ELF-1 (cell line): ENCODE results near the gene PLEKHM1.
"Not testable (repeated sequence)": the region's sequence is repeated elsewhere in the genome, so short reads cannot be mapped to it uniquely, and the experiment has no call there.

Source experiments
- DNase-seq: peaks from one replicate; pipeline ENCODE4 v3.0.0-alpha.2; 2016; ENCODE audit warnings: low read depth, low spot score

Gene PLEKHM1

GRCh38 chr17:45490615-45491433, at the start of gene PLEKHM1:
Gene PLEKHM1 (minus strand): TSS chr17:45490721. CDS start chr17:45482484, 8,237 bp downstream.
- peak; percentile 81 for DNase-seq

- DNase-seq, result not testable (repeated sequence)
These were observed 47.6 kb upstream of the PLEKHM1 start for GRCh38 chr17:45538168-45538567.

DNA sequence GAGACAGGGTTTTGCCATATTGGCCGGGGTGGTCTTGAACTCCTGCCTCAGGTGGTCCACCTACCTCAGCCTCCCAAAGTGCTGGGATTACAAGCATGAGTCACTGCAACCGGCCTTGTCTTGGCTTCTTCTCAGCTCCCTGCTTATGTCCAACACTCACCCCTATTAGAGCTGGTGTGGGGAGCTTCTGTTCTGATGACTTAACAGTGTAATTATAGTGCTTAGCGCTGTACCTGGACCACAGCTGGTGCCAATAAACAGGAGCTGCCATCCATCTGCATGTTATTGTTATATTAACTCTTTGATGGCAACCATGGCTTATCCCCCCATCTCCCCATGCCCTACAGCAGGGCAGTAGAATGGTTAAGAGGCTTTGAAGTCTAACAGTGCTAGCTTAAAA, 15.6 kb upstream of the PLEKHM1 start:
- not testable (repeated sequence) for DNase-seq

DNA sequence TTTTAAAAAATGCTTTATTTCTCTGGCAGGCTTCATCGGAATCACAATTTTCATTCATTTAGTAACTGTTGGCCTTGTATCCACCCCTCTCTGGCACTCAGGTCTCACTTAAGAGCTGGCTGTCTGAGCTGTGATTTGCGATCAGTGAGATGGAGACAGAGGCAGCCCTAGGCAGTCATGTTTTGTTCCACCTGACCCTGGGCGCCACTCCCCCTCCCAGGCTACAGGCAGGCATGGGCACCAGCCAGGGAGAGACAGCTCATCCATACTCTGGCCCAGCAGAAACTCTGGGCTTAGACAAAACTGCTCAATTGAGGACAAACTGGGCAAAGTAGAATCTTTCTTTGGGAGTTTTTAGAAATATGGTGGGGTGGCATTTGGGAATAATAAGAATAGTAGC, 14.7 kb upstream of the PLEKHM1 start:
- DNase-seq, result not testable (repeated sequence)

- not testable (repeated sequence) for DNase-seq
These were observed 10.7 kb upstream of the PLEKHM1 start for GRCh38 chr17:45501092-45501707.

DNA sequence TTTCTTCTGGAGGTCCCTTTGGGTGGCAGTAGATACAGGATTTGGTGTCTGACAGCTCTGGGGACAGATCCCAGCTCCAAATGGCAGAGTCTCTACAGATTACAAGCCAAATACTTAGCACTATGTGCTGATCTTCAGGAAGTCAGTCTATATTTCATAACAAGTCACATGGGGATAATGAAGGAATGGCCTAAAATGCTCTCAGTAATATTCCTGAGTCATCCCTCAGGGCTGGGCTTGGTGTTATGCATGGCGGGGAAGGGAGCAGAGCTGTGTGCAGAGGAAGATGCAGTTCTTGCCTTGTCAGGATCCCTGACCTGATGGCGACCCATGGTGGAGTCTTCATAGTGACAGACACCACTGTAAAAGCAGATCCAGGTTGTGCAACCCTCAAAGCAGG, 10.0 kb upstream of the PLEKHM1 start:
- DNase-seq, result not testable (repeated sequence)

GRCh38 chr17:45499208-45499607, 8.7 kb upstream of the PLEKHM1 start:
- not testable (repeated sequence) for DNase-seq

DNA sequence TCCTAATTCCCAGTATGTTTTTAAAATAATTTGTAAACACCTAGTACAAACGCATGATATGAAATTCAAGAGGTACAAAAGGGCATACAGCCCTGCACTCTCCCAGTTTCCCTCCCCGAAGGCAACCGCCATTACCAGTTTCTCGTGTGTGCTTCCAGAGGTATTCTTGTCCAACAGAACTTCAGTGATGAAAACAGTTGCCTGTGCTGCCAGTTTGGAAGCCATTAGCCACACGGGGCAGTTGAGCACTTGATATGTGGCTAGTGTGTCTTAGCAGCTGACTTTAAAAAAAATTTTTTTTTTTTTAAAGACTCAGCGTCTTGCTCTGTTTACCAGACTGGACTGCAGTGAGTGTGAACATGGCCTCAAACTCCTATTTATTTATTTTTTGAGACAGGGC, 7.9 kb upstream of the PLEKHM1 start:
- DNase-seq, result not testable (repeated sequence)

DNA sequence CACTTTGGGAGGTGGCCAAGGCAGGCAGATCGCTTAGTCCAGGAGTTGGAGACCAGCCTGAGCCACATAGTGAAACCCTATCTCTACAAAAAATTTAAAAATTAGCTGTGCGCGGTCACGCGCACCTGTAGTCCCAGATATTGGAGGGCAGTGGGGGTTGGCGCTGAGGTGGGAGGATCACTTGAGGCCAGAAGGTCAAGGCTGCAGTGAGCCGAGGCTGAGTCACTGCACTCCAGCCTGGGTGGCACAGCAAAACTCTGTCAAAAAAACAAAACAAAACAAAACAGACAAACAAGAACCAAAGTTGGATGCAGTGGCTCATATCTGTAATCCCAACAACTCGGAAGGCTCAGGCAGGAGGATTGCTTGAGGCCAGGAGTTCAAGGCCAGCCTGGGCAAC, 6.9 kb upstream of the PLEKHM1 start:
- DNase-seq, result not testable (repeated sequence)

GRCh38 chr17:45496507-45496906, 6.0 kb upstream of the PLEKHM1 start:
- DNase-seq, result not testable (repeated sequence)

DNA sequence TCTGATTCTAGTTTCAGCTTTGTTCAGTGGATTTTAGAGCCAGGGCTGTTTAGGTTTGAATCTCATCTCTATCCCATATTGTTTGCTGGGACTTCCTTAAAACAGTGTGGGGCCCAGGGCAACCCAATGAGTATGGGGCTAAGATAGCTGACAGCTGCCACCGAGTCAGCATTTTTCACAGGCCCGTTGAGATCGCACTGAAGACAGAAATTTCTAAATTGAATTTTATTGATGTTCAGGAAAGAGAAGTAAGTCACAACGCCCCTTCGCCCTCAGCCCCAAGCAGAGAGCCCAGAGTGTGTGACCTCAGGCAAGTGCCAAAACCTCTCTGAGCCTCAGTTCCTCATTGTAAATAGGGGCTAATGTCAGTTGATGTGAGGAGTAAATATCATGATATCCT, 4.0 kb upstream of the PLEKHM1 start:
- DNase-seq, result not testable (repeated sequence)

DNA sequence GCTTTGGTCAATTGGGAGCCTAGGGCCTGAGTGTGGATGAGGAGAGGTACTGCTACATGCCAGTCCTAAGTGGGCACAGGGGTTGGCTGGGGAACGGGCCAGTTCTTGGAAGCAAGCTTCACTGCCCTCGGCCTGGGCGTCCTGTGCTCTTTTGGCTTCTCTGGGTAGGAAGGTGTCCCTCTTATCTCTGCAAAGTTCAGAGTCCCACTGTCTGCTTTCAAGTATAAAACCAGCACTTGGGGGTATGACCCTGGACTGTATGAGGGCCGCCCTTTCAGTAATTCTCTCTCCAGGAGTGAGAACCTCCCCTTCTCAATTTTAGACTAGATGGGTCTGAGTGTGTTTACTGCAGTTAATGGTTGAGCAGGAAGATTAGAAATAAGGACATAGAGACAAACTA, 1.6 kb upstream of the PLEKHM1 start:
- DNase-seq, result not testable (repeated sequence)

DNA sequence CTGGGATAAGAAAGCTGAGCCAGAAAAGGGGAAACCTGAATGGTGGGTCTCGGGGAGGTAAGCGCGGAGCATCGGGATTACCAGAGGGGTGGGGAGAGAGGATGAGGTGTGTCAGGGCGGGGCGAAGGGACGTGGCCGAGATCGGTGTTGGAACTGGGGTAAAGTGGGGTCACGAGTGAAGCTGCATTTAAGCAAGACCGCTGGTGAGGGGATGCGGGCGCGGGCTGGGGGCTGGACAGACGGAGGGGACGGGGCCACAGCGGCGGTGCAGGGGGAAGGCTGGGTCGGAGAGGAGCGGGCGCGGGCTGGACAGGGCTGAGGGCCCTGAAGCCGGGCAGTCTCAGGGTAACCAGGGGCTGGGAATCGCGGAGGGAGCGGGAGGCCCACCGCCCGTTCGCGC, 323 bp downstream of the PLEKHM1 start:
- DNase-seq, result not testable (repeated sequence)

- not testable (repeated sequence) for DNase-seq
These were observed 2.8 kb downstream of the PLEKHM1 start for GRCh38 chr17:45487704-45488103.

DNA sequence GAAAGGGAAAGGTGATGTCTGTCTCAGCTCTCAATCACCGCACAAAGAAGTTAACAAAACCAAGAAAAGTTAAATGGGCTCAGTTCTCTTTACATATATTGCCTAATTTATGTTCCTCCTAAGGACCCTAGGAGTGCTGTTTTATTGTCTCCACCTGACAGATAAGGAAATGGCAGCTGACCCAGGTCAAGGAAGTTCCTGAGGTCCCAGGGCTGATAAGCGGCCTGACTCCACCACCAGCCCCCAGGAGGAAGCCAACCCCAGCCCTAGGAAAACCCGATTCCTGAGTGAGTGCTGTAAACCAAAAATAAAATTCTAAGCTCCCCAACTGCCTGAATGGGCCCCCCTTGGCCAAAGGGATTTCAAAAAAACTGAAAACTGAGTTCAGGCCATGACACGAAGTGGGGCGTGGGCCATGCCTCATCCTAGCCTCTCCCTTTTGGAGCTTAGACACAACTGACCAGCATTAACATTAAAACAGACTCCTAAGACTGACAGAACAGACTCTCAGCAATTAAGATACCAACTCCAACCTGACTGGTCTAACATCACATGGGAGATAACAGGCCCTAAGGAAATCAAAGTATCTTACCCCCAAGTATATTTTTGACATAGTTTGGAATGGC, 6.8 kb downstream of the PLEKHM1 start:
- not testable (repeated sequence) for DNase-seq

GRCh38 chr17:45483177-45483576, 7.3 kb downstream of the PLEKHM1 start:
- DNase-seq, result not testable (repeated sequence)

GRCh38 chr17:45482317-45482716, 8.2 kb downstream of the PLEKHM1 start:
- peak; percentile 10 for DNase-seq

GRCh38 chr17:45475436-45475835, 15.1 kb downstream of the PLEKHM1 start:
- not testable (repeated sequence) for DNase-seq

DNA sequence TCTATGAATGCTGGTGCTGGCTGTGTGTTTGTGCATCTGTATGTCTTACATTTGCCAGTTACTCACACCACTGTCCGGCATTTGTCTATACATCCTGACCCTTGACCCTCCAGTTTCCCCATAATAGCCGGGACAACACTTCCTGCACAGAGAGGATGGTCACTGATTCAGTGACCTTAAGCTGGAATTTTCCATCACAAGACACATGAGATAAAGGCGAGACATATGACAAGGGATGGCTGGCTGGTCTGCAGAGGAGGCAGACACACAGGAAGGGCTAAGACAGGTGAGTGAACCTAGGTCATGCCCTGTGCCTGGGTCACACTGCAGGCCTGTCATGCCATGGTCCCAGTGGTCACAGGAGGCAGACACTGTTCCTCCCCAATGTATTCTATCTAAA, 18.3 kb downstream of the PLEKHM1 start:
- DNase-seq, result not testable (repeated sequence)

GRCh38 chr17:45469204-45469563, 21.3 kb downstream of the PLEKHM1 start:
- DNase-seq, result peak; percentile 24

- DNase-seq, result peak; percentile 68
These were observed 22.0 kb downstream of the PLEKHM1 start for GRCh38 chr17:45468293-45469203.
